PC-3 (cell line): ENCODE measurements around the gene LDB1. TPM values are rescaled to one million over a fixed set of nuclear protein-coding genes. Genes with fewer than 3 reads are reported as not detected.

Experiments used
- ATAC-seq: fragments of 200-7000 bp; cut with Tn5 transposase; 2 replicates; pipeline ENCODE4 v1.9.1; 2020; ENCODE audit warnings: mild to moderate bottlenecking, moderate library complexity
- BruUV-seq: library from RNA; stranded (reverse); fragments of 400-500 nt; replicated peaks from 2 replicates; lab custom pipeline; 2021; lab: Mats Ljungman, UMichigan
- CTCF ChIA-PET: fragments of 300-600 bp; sonication (Branson Sonifier 250); formaldehyde crosslinking; loops from one replicate; lab custom pipeline; 2022; ENCODE audit warnings: antibody characterized with exemption; lab: Charles Lee
- POLR2A ChIA-PET: fragments of 300-600 bp; sonication (Branson Sonifier 250); formaldehyde crosslinking; loops from one replicate; lab custom pipeline; 2022; ENCODE audit warnings: antibody characterized with exemption; ENCODE audit not compliant: unreplicated experiment; lab: Charles Lee
- DNase-seq: peaks from one replicate; pipeline ENCODE4 v3.0.0-alpha.2; 2015
- H2AFZ ChIP-seq: fragments of 300-600 bp; sonication (generic); 2 replicates; pipeline ENCODE4 v1.6.0; 2016; ENCODE audit warnings: antibody characterized with exemption, low read length
- H3F3A ChIP-seq: fragments of 300-600 bp; sonication (generic); one replicate; pipeline ENCODE4 v1.6.0; 2017; ENCODE audit warnings: antibody characterized with exemption, low read length, control low read depth, mild to moderate bottlenecking; ENCODE audit not compliant: unreplicated experiment
- H3K27ac ChIP-seq: fragments of 300-600 bp; sonication (generic); 2 replicates; pipeline ENCODE4 v1.5.1; 2016; ENCODE audit warnings: mild to moderate bottlenecking, low read length
- H3K27me3 ChIP-seq: fragments of 300-600 bp; sonication (generic); 2 replicates; pipeline ENCODE4 v1.6.1; 2016; ENCODE audit warnings: low read length, mixed read lengths
- H3K36me3 ChIP-seq: fragments of 300-600 bp; sonication (generic); 2 replicates; pipeline ENCODE4 v1.6.1; 2016; ENCODE audit warnings: low read depth, mixed run types, low read length, mixed read lengths
- H3K4me1 ChIP-seq: fragments of 300-600 bp; sonication (generic); 2 replicates; pipeline ENCODE4 v1.5.1; 2016; ENCODE audit warnings: low read length; ENCODE audit not compliant: insufficient read depth
- H3K4me2 ChIP-seq: fragments of 300-600 bp; sonication (generic); 2 replicates; pipeline ENCODE4 v1.6.0; 2016; ENCODE audit warnings: low read length
- H3K4me3 ChIP-seq: fragments of 300-600 bp; sonication (generic); 2 replicates; pipeline ENCODE4 v1.5.1; 2016; ENCODE audit warnings: mild to moderate bottlenecking, low read length, mixed read lengths
- H3K79me2 ChIP-seq: fragments of 300-600 bp; sonication (generic); 2 replicates; pipeline ENCODE4 v1.6.1; 2017; ENCODE audit warnings: low read length, mixed read lengths
- H3K9ac ChIP-seq: fragments of 300-600 bp; sonication (generic); 2 replicates; pipeline ENCODE4 v1.6.0; 2016; ENCODE audit warnings: mild to moderate bottlenecking, low read length
- H3K9me2 ChIP-seq: fragments of 300-600 bp; sonication (generic); replicated peaks from 2 replicates; pipeline ENCODE4 v1.6.1; 2016; ENCODE audit warnings: mixed run types, low read length, mixed read lengths
- H3K9me3 ChIP-seq: fragments of 300-600 bp; sonication (generic); 2 replicates; pipeline ENCODE4 v1.6.1; 2016; ENCODE audit warnings: low read length, mixed read lengths
- H4K20me1 ChIP-seq: fragments of 300-600 bp; sonication (generic); 2 replicates; pipeline ENCODE4 v1.6.1; 2016; ENCODE audit warnings: low read length, mixed read lengths
- EZH2 ChIP-seq: fragments of 300-600 bp; sonication (generic); IDR thresholded peaks from one replicate; pipeline ENCODE4 v1.6.1; 2017; ENCODE audit warnings: antibody characterized with exemption, mild to moderate bottlenecking, low read length; ENCODE audit not compliant: unreplicated experiment
- EZH2phosphoT487 ChIP-seq: fragments of 300-600 bp; sonication (generic); IDR thresholded peaks from 2 replicates; pipeline ENCODE4 v1.6.1; 2018; ENCODE audit warnings: mild to moderate bottlenecking, antibody characterized with exemption, low read length, borderline replicate concordance
- intact Hi-C: fragments of 100-400 bp; cut with micrococcal nuclease; formaldehyde crosslinking; loops from 2 replicates; pipeline ENCODE4 v1.9.0; 2023
- total RNA-seq: library from RNA; depleted of rRNA; stranded (reverse); fragments of >200 nt; gene quantifications from 2 replicates; pipeline ENCODE4 v1.2.3, GENCODE V29; 2014
- TF ChIP-seq, protein P1 (sequence below): fragments of 300-600 bp; sonication (generic); conservative IDR thresholded peaks from 2 replicates; pipeline ENCODE4 v1.5.1; 2017; ENCODE audit warnings: antibody characterized with exemption, low read depth, mild to moderate bottlenecking, low read length

Gene LDB1
- total RNA-seq, 1 experiment from 2014 or later = 34.2 TPM

- H3K79me2 ChIP-seq = peaks cover 55% of the 10 kb centered on the region
- TF ChIP-seq EZH2 = no peak
- TF ChIP-seq EZH2phosphoT487 = no peak
- TF ChIP-seq, protein P1, sequence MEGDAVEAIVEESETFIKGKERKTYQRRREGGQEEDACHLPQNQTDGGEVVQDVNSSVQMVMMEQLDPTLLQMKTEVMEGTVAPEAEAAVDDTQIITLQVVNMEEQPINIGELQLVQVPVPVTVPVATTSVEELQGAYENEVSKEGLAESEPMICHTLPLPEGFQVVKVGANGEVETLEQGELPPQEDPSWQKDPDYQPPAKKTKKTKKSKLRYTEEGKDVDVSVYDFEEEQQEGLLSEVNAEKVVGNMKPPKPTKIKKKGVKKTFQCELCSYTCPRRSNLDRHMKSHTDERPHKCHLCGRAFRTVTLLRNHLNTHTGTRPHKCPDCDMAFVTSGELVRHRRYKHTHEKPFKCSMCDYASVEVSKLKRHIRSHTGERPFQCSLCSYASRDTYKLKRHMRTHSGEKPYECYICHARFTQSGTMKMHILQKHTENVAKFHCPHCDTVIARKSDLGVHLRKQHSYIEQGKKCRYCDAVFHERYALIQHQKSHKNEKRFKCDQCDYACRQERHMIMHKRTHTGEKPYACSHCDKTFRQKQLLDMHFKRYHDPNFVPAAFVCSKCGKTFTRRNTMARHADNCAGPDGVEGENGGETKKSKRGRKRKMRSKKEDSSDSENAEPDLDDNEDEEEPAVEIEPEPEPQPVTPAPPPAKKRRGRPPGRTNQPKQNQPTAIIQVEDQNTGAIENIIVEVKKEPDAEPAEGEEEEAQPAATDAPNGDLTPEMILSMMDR = no peak
- H3K9ac ChIP-seq = no peak overlapping the region
- H3K27me3 ChIP-seq = no peaks in the 10 kb centered on the region
- CTCF ChIA-PET = interaction anchor here (0.6 kb wide), 1 partner anchor 51 kb away, joined by 3 read pairs; no protein-coding TSS in a partner anchor
- H3K9me3 ChIP-seq = no peaks in the 10 kb centered on the region
- POLR2A ChIA-PET = no interaction called here
- H3K4me2 ChIP-seq = peak overlapping the region; percentile 96
- H3K36me3 ChIP-seq = no peaks in the 10 kb centered on the region
- no peak overlapping the region for H3K27ac ChIP-seq
- intact Hi-C loops = loop anchor here (2.0 kb wide), 1 partner anchor 14 kb away; the partner anchor contains the start of gene PPRC1
- ATAC-seq = no peak
- no peaks in the 10 kb centered on the region for H3F3A ChIP-seq
- BruUV-seq = no TSS peak
- peaks cover 31% of the 10 kb centered on the region for H3K4me1 ChIP-seq
- H3K4me3 ChIP-seq = peak overlapping the region; percentile 84
- H3K9me2 ChIP-seq = no peaks in the 10 kb centered on the region
- peaks cover 1% of the 10 kb centered on the region; the same call in 1 of the 2 replicates for H4K20me1 ChIP-seq
- peak overlapping the region; percentile 76; the same call in 1 of the 2 replicates for H2AFZ ChIP-seq
- DNase-seq = no peak
Measured at GRCh38 chr10:102118867-102119266, 1.3 kb downstream of the LDB1 start.

- TF ChIP-seq EZH2 = no peak
- TF ChIP-seq, protein P1 = peak; percentile 34; the same call in 1 of the 2 replicates
- no peak for DNase-seq
- Histone ChIP-seq H3K27me3 (no peaks in the 10 kb centered on the region), H4K20me1 (peaks cover 10% of the 10 kb centered on the region), H3F3A (no peaks in the 10 kb centered on the region), H2AFZ (no peak overlapping the region), H3K4me3 (0 out of 2 replicates have a peak overlapping the region, but pooled peaks have one; percentile 12), H3K79me2 (peaks cover 68% of the 10 kb centered on the region), H3K4me1 (peaks cover 43% of the 10 kb centered on the region), H3K4me2 (peak overlapping the region; percentile 69), H3K27ac (no peak overlapping the region), H3K36me3 (no peaks in the 10 kb centered on the region), H3K9me3 (no peaks in the 10 kb centered on the region), H3K9me2 (no peaks in the 10 kb centered on the region), H3K9ac (no peak overlapping the region)
- no peak for ATAC-seq
- intact Hi-C loops = loop anchor here (2.0 kb wide), 1 partner anchor 15 kb away; the partner anchor contains the start of gene PPRC1
- ChIA-PET POLR2A (no interaction called here), CTCF (no interaction called here)
- no TSS peak for BruUV-seq
Measured at GRCh38 chr10:102117391-102118159, 2.6 kb downstream of the LDB1 start.

DNA sequence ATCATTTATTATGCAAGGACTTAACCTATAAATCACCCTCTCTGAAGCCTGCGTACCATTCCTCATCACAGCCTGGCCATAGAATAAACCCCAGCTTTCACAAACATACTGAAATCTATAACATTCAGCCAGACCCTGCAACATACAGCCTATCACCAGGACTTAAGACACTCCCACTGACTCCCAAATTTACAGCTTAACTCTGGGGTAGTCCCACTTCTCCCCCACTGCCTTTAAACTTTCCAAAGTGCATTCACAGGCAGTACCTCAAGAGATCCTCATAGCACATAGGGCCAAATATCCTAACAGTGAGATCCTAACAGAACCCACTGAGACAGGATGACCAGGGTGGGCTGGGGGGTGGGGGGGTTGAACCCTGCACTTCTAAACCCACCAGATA lies 3.5 kb downstream of the LDB1 start:
- peaks cover 10% of the 10 kb centered on the region for H4K20me1 ChIP-seq
- ChIA-PET POLR2A (no interaction called here), CTCF (no interaction called here)
- no peaks in the 10 kb centered on the region for H3F3A ChIP-seq
- intact Hi-C loops = no loop called here
- H3K4me2 ChIP-seq = peak overlapping the region; percentile 69; the same call in 1 of the 2 replicates
- H3K9ac ChIP-seq = no peak overlapping the region
- no peak overlapping the region for H3K27ac ChIP-seq
- DNase-seq = no peak
- H3K79me2 ChIP-seq = peaks cover 77% of the 10 kb centered on the region
- no peak for ATAC-seq
- no peak overlapping the region for H2AFZ ChIP-seq
- TF ChIP-seq EZH2phosphoT487 (no peak), EZH2 (no peak)
- TF ChIP-seq, protein P1 = no peak
- H3K4me3 ChIP-seq = no peak overlapping the region
- no peaks in the 10 kb centered on the region for H3K9me3 ChIP-seq
- peaks cover 43% of the 10 kb centered on the region for H3K4me1 ChIP-seq
- H3K9me2 ChIP-seq = no peaks in the 10 kb centered on the region
- BruUV-seq = no TSS peak
- no peaks in the 10 kb centered on the region for H3K36me3 ChIP-seq
- H3K27me3 ChIP-seq = no peaks in the 10 kb centered on the region
